IPS-NIHi7 (cell line): ENCODE results near the gene PPP1R13B.

ENCODE experiments used
- DNase-seq: peaks from one replicate; pipeline ENCODE4 v3.0.0; 2012; ENCODE audit warnings: mixed read lengths; ENCODE audit errors: extremely low spot score

Gene PPP1R13B

GRCh38 chr14:103685276-103686211 lies 161.8 kb downstream of the PPP1R13B start:
- no peak for DNase-seq

GRCh38 chr14:103684871-103685270 lies 162.5 kb downstream of the PPP1R13B start:
- no peak for DNase-seq

GRCh38 chr14:103684471-103684870 lies 162.9 kb downstream of the PPP1R13B start:
- DNase-seq, result no peak
